GM13976 (cell line): ENCODE results near the gene TP53.

Experiments
- DNase-seq: peaks from one replicate; pipeline ENCODE4 v3.0.0; 2012; ENCODE audit warnings: low spot score
- CTCF ChIP-seq: IDR thresholded peaks from 2 replicates; pipeline ENCODE4 v1.5.1; 2012; ENCODE audit warnings: borderline replicate concordance, mild to moderate bottlenecking; ENCODE audit not compliant: insufficient read depth; ENCODE audit errors: extremely low read depth, missing control alignments, control extremely low read depth
- in situ Hi-C: fragments of 300-500 bp; cut with MboI; formaldehyde crosslinking; loops from one replicate; pipeline ENCODE4 v1.12.0; 2022; ENCODE audit warnings: low sequenced_read_pairs, mixed read lengths, inconsistent platforms; ENCODE audit not compliant: unreplicated experiment

The TP53 gene

GRCh38 chr17:7623661-7624060, 63.6 kb downstream of the TP53 start:
- DNase-seq: no peak
- in situ Hi-C loops: no loop called here
- TF ChIP-seq CTCF: no peak

GRCh38 chr17:7620835-7621234, 66.5 kb downstream of the TP53 start:
- no peak for TF ChIP-seq CTCF

GRCh38 chr17:7618608-7619007, 68.7 kb downstream of the TP53 start:
- no peak for DNase-seq
- no peak for TF ChIP-seq CTCF
- in situ Hi-C loops: no loop called here

More at GRCh38 chr17:7620835-7621234, 66.5 kb downstream of the TP53 start:
- in situ Hi-C loops: no loop called here
- DNase-seq: no peak
